Measurements from ENCODE around the gene NELL1.

NELL1 gene

DNA sequence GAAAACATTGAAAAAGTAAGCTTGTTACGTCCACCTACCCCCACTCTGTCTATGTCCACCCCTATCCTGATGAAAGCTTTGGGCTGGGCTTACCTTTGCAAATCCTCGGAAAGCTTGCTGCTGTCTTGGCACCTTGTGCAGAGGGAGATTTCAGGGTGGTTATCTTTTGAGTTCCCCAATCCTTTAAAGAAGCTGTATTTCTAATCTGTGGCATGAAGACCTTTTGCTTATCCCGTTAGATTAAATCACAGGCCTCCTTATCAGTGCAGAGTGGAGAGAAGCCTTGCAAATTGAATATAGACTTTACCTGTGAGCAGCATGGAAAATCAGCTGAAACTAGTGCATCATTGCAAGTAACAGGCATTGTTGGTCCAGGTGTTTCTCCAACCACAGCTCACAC, 942.9 kb downstream of the NELL1 start:
- DNase-seq, result no peak

DNA sequence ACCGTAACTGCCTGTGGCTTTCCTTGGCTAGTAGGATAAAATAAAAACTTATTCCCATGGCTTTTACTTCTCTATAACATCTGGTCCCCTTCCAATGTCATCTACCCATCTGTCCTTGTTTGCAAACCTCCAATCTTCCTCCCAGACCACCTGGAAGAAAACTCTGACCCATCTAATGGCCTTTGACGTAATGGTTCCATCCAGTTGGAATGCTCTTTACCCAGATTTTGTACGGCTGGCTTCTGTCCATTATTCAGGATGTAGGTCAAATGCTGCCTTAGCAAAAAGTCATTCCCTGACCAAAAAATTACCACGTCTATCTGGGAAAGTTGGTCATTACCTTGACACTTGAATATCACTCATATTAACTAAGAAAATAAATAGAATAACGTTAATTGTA, 945.6 kb downstream of the NELL1 start:
- no peak for DNase-seq

DNA sequence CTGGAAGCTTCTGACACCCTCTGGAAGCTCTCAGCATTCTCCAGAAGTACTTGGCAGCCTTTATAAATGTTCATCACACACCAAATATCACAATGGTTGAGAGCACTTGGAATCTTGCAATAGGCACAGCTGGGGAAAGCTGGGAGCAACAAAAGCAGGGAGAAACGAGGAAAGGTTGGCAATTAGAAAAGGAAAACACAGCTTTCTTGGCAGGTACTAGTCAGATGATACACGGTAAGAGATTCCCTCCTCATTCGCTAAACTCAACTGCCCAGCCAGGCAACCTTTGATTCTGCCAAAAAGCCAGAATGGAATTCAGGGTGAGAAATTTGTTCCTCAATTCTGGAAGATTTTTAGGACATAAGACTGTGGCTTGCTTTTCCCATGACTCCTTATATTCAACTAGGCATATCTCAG, 946.6 kb downstream of the NELL1 start:
- no peak for DNase-seq

GRCh38 chr11:21622566-21622965, 953.2 kb downstream of the NELL1 start:
- no peak for DNase-seq

DNA sequence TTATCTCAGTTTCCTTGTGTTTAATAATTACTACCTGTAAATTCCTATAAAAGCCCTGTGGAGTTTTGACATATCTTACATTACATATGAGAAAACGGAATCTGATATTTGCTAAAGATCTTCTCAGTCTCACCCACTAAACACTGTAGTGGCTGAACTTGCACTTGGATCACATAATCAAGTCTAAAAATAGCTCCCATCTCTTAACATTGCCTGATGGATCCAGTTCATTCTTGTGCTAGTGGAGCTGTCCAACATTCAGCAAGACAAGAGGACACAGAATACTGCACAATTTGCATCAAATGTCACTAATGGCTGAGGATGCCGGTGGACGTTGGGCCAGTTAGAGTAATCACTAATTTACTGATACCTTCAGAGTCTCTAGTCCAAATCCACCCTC, 953.6 kb downstream of the NELL1 start:
- no peak for DNase-seq
